Lung (tissue), 12 donors: Measurements from ENCODE around the gene PADI2. TPM values are rescaled to one million over a fixed set of nuclear protein-coding genes. Genes with fewer than 3 reads are reported as not detected.

Experiments used
- ATAC-seq: fragments of 200-7000 bp; cut with Tn5 transposase; one replicate; pipeline ENCODE4 v1.9.1; 2020; ENCODE audit warnings: moderate number of reproducible peaks; ENCODE audit not compliant: insufficient read depth, low FRiP score
- DNase-seq, 3 donors: peaks; one replicate each; pipeline ENCODE4 v3.0.0-alpha.2; 2013 to 2017
- H3K27ac ChIP-seq, 2 donors: one replicate each; pipeline ENCODE4 v1.5.1; 2013; ENCODE audit warnings: mild to moderate bottlenecking in 2 of 2, moderate library complexity in 2 of 2, control low read depth in 1 of 2, inconsistent platforms in 1 of 2, low read depth in 1 of 2, low read length in 1 of 2
- H3K27me3 ChIP-seq, 3 donors: one replicate each; pipeline ENCODE4 v1.5.1; 2013; ENCODE audit warnings: low read length in 2 of 3; ENCODE audit not compliant: control insufficient read depth in 3 of 3, insufficient read depth in 3 of 3
- H3K36me3 ChIP-seq, 4 donors: one replicate each; pipeline ENCODE4 v1.5.1; 2013; ENCODE audit warnings: low read length in 4 of 4, mild to moderate bottlenecking in 1 of 4, moderate library complexity in 1 of 4; ENCODE audit not compliant: control insufficient read depth in 4 of 4, insufficient read depth in 4 of 4
- H3K4me1 ChIP-seq, 5 donors: one replicate each; pipeline ENCODE4 v1.5.1; 2013; ENCODE audit warnings: low read length in 5 of 5, mild to moderate bottlenecking in 2 of 5, moderate library complexity in 1 of 5; ENCODE audit not compliant: control insufficient read depth in 5 of 5, insufficient read depth in 5 of 5
- H3K4me3 ChIP-seq: one replicate; pipeline ENCODE4 v1.5.1; 2013; ENCODE audit warnings: mild to moderate bottlenecking, control low read depth, moderate library complexity
- H3K9ac ChIP-seq, 2 donors: one replicate each; pipeline ENCODE4 v1.5.1; 2013; ENCODE audit warnings: low read length in 2 of 2, control low read depth in 1 of 2; ENCODE audit not compliant: insufficient read depth in 1 of 2
- H3K9me3 ChIP-seq, 4 donors: one replicate each; pipeline ENCODE4 v1.5.1; 2013; ENCODE audit warnings: low read length in 3 of 4, mild to moderate bottlenecking in 1 of 4, moderate library complexity in 1 of 4; ENCODE audit not compliant: control insufficient read depth in 4 of 4, insufficient read depth in 3 of 4
- WGBS, 2 donors: extraction: QIAGEN DNeasy Blood & Tissue Kit; methylation state at CpG; one replicate each; pipeline ENCODE4 v1.1.7; 2013; 5-methylcytosine and 5-hydroxymethylcytosine counted together
- polyA plus RNA-seq, 2 donors: library from polyadenylated mRNA; stranded (reverse); fragments of 200-250 nt; gene quantifications; one replicate each; pipeline ENCODE4 v1.2.1, GENCODE V29; 2013
- total RNA-seq, 2 donors: library from RNA; depleted of rRNA in 1 of 2; stranded (reverse); fragments of >200 nt in 1 of 2; gene quantifications; one replicate each; pipeline ENCODE4 v1.2.1, GENCODE V29; 2014 to 2021
- TF ChIP-seq, protein P1 (sequence below): IDR thresholded peaks from 2 replicates; pipeline ENCODE4 v1.5.1; 2012; ENCODE audit warnings: mild to moderate bottlenecking; ENCODE audit errors: control extremely low read depth, extremely low read depth
- donor health status: control.
- donor health status: control.
- donor health status: Bipolar disorder and iron deficiency.
- donor health status: healthy.
- donor health status: DM: yes; HTN: yes; CAD: no.

PADI2 gene
- total and polyA plus RNA-seq, 4 donors, result 1.2 to 12.8 (median 3.4) TPM

DNA sequence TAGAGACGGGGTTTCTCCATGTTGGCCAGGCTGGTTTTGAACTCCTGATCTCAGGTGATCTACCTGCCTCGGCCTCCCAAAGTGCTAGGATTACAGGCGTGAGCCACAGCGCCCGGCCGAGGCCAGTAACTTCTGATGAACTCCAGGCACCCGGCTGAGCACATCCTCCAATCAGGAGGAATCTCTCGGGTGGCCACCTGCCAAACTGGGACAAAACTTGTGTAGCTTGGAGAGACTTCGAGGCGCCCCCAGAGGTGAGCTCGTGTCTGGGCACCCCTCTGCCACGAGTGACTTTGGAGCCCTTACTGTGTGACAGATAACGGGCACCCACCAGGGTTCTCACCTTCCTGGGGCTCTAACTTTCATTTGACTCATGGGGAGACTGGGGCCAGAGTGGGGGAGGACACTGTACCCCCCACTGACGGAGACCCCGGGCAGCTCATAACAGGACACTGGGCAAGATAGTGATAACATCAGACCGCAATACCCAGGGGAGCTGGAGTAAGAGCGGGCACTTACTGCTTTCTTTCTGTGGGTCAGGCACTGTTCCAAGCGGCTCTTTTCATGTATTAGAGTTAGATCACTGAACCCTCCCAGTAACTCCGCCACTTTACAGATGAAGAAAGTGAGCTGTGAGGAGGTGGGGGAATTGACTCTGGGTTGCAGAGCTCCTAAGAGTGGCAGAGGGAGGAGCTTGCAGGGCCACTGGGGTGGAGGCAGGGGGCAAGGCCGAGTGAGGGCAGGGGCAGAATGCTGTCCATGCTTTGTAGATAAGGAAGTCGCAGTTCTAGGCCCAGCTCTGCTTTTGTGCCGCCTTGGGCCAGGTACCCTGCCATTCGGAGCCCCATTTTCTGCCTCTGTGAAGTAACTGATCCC is 1.9 kb upstream of the PADI2 start:
- peak; percentile 50 to 85 (median 56) for DNase-seq
- no peak for ATAC-seq
- H3K27ac ChIP-seq, result no peak overlapping the region
- no peaks in the 10 kb centered on the region for H3K36me3 ChIP-seq
- no peaks in the 10 kb centered on the region for H3K9me3 ChIP-seq
- H3K4me1 ChIP-seq, result peaks cover 0 to 35% (median 4%) of the 10 kb centered on the region in 5 donors
- TF ChIP-seq, protein P1, sequence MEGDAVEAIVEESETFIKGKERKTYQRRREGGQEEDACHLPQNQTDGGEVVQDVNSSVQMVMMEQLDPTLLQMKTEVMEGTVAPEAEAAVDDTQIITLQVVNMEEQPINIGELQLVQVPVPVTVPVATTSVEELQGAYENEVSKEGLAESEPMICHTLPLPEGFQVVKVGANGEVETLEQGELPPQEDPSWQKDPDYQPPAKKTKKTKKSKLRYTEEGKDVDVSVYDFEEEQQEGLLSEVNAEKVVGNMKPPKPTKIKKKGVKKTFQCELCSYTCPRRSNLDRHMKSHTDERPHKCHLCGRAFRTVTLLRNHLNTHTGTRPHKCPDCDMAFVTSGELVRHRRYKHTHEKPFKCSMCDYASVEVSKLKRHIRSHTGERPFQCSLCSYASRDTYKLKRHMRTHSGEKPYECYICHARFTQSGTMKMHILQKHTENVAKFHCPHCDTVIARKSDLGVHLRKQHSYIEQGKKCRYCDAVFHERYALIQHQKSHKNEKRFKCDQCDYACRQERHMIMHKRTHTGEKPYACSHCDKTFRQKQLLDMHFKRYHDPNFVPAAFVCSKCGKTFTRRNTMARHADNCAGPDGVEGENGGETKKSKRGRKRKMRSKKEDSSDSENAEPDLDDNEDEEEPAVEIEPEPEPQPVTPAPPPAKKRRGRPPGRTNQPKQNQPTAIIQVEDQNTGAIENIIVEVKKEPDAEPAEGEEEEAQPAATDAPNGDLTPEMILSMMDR, result no peak
- no peak overlapping the region for H3K9ac ChIP-seq
- no peak overlapping the region for H3K4me3 ChIP-seq
- WGBS, 2 donors, result 65 to 77% methylated on average over 23 of the region's 23 CpGs
- peaks cover 0 to 23% (median 19%) of the 10 kb centered on the region in 3 donors for H3K27me3 ChIP-seq

DNA sequence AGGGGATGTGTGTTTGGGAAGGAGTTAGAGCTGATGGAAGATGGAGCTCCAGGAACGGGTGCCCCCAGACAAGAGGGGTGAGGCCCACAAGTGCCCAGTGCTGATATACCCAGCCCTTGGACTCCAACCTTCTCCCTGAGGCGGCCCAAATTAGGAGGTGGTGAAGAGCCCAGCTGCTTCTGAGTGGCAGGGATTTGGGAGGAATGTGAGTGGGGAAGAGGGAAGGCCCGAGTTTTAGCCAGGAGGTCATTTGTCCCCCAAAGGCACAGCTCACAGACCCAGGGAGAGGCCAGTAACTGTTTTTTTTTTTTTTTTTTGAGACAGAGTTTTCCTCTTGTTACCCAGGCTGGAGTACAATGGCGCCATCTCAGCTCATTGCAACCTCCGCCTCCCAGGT is 1.2 kb upstream of the PADI2 start:
- ATAC-seq (no peak), DNase-seq (no peak)
- TF ChIP-seq, protein P1, result no peak
- Histone ChIP-seq H3K27me3 (peaks cover 0 to 23% (median 19%) of the 10 kb centered on the region in 3 donors), H3K27ac (no peak overlapping the region), H3K36me3 (no peaks in the 10 kb centered on the region), H3K4me1 (peaks cover 0 to 35% (median 4%) of the 10 kb centered on the region in 5 donors), H3K4me3 (no peak overlapping the region), H3K9ac (no peak overlapping the region), H3K9me3 (no peaks in the 10 kb centered on the region)
- 89 to 95% methylated on average over 5 of the region's 5 CpGs for WGBS, 2 donors

DNA sequence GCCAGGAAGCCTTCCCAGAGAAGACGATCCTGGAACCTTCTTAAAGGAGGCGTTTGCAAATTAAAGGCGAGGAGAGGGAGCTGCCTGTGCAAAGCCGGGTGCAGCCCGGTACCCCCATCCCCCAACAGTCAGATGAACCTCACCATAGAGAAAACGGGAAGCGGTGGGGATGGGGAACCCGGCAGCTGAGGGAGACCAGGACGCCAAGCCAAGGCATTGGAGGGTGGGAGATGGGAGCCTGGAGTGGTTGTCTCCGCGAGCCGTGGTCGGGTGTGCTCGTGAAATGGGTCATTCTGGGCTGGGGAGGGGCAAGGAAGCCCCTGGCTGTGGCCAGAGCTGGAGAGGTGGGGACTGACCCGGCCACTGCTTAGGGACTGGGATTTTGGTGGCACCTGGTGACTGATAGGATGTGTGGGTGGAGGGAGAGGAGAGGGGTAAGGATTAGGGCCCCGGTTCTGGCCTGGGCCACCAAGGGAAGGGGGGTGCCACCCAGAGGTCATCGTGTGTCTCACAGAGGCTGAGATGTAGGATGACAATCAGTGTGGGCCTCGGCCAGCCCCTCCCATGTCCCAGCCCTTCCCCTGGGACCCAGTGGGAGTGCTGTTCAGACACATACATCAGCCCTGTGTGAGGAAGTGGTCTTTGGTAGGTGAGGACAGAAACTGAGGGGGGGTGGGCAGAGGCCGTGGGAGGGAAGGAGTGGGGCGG is 676 bp upstream of the PADI2 start:
- DNase-seq, result no peak
- H3K9me3 ChIP-seq, result no peaks in the 10 kb centered on the region
- no peak overlapping the region for H3K9ac ChIP-seq

More for the DNA sequence above, 676 bp upstream of the PADI2 start:
- no peak for ATAC-seq
- Histone ChIP-seq H3K27me3 (peaks cover 0 to 23% (median 19%) of the 10 kb centered on the region in 3 donors), H3K4me3 (no peak overlapping the region), H3K4me1 (peaks cover 0 to 35% (median 4%) of the 10 kb centered on the region in 5 donors), H3K27ac (no peak overlapping the region), H3K36me3 (no peaks in the 10 kb centered on the region)
- 30 to 45% methylated on average over 20 of the region's 20 CpGs for WGBS, 2 donors
- TF ChIP-seq, protein P1, result no peak
